Activated naive CD4-positive, alpha-beta T cell (primary cell): ENCODE measurements around the gene CCDC200.
A peak's percentile ranks its signal among the peaks of the same experiment; 100 is the strongest.
"Not testable (repeated sequence)": the region's sequence is repeated elsewhere in the genome, so short reads cannot be mapped to it uniquely, and the experiment has no call there.

Source experiments
- DNase-seq, 4 experiments: peaks; one replicate each; lab custom pipeline; 2025; lab: John Stamatoyannopoulos, UW

CCDC200 gene

DNA sequence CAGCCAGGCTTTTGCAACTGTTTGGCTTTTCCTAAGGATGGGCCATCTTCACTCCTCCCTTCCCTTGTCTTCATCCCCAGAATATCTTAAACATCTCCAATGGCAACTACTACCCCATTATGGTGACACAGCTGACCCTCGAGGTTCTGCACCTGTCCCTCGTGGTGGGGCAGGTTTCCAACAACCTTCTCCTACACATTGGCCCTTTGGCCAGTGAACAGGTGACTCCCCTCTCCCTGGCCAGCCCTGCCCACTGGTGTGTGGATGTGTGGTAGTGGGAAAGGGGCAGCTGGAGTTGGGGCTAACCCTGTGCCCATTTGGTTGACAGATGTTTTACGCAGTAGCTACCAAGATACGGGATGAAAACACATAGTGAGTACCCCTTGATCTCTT is 12.1 kb downstream of the CCDC200 start:
- DNase-seq: no peak

GRCh38 chr17:43215341-43215740 is 13.1 kb downstream of the CCDC200 start:
- no peak for DNase-seq

- DNase-seq: no peak
These were observed 14.9 kb downstream of the CCDC200 start for GRCh38 chr17:43213545-43213944.

GRCh38 chr17:43212641-43213490 is 15.6 kb downstream of the CCDC200 start:
- no peak for DNase-seq

DNA sequence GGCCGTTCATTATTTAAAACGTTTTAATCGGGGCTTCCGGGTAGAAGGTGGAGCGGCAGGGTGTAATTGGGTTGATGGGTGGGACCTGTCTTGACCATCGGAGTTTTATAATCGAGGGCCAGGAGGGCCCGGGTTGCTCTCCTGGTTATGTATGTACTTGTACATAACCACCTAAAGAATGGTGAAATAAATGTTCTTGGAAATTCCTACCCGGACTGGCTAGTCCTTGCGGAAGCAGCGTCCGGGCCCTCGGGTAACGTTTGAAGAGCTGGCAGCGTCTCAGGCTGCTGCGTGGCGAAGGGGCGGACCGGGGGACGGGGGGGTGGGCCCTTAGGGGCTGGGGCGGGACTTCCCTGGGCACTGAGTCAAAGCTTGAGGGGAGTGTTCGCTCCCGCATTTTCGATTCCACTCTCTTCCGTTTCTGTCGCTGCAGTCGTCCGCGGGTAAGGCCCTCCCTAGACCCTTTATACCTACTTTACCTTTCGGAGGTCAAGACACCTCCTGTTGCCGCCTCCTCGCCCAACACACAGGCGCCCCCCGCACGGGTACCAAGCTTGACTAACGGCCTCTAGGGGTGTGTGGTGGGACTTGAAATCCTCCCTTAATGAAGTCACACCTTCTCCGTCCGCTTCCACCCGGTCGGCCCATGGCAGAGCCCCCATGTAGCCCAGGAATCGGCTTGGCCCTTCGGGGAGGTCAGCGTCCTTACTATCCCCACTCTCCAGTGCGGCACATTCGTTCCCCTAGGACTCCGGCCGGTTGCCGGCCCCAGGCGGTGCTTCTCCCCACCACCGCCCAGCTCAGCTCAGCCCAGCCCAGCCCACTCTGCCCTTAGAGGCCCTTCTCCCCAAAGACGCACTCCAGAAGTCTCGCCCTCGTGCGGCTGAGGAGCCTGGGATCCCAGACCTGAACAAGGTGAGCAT is 16.7 kb downstream of the CCDC200 start, which contains the start of gene TMEM106A:
Gene TMEM106A, plus strand, starts transcription at position 396 of the 923 bp plus-strand sequence. CDS start 1,167 bp downstream, outside the sequence.
- DNase-seq: peak; percentile 41 to 71 (median 56)

GRCh38 chr17:43211123-43211479 is 17.3 kb downstream of the CCDC200 start:
- DNase-seq: no peak

DNA sequence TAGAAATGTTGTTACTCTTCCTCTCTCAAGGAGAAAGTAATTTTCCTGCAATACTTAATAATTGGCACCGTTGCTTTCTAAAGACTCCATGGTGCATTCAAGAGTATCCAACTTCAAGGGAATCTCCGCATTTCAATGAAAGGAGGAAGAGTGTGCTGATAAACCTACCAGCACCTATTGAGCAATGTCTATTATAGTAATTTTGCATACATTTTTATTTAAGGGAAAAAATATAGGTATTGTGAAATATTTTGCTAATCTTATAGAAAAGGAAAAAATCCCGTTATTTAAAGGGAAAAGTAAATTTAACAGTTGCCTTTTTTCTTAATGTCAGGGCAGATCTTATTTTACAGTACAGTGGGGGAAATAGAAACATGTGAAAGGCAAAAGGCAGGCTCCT is 17.8 kb downstream of the CCDC200 start:
- DNase-seq: no peak

- not testable (repeated sequence) for DNase-seq
These were observed 25.4 kb downstream of the CCDC200 start for GRCh38 chr17:43203013-43203412.

DNA sequence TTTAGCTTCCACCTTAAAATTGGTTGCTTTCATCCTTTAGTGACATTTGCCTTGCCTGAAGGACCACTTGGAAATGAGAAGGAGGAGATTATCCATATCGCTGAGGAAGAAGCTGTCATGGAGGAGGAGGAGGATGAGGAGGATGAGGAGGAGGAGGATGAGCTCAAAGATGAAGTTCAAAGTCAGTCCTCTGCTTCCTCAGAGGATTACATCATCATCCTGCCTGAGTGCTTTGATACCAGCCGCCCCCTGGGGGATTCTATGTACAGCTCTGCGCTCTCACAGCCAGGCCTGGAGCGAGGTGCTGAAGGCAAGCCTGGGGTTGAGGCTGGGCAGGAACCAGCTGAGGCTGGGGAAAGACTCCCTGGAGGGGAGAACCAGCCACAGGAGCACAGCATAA is 28.3 kb downstream of the CCDC200 start:
- DNase-seq: no peak

GRCh38 chr17:43199633-43200032 is 28.8 kb downstream of the CCDC200 start:
- no peak for DNase-seq

GRCh38 chr17:43193251-43193650 is 35.2 kb downstream of the CCDC200 start:
- no peak for DNase-seq

GRCh38 chr17:43186656-43187055 is 41.8 kb downstream of the CCDC200 start:
- DNase-seq: not testable (repeated sequence)

DNA sequence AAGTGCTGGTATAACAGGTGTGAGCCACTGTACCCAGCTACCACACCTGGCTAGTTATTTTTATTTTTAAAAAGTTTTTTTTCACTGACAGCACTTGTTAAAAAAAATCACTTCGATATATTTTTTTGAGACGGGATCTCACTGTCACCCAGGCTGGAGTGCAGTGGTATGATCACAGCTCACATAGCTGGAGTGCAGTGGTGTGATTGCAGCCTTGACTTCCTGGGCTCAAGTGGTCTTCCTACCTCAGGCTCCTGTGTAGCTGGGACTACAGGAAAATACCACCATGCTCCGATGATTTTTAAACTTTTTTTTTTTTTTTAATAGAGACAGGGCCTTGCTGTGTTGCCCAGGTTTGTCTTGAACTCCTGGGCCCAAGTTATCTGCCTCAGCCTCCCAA is 44.5 kb downstream of the CCDC200 start:
- DNase-seq: no peak

GRCh38 chr17:43176119-43176570 is 52.3 kb downstream of the CCDC200 start:
- DNase-seq: no peak

DNA sequence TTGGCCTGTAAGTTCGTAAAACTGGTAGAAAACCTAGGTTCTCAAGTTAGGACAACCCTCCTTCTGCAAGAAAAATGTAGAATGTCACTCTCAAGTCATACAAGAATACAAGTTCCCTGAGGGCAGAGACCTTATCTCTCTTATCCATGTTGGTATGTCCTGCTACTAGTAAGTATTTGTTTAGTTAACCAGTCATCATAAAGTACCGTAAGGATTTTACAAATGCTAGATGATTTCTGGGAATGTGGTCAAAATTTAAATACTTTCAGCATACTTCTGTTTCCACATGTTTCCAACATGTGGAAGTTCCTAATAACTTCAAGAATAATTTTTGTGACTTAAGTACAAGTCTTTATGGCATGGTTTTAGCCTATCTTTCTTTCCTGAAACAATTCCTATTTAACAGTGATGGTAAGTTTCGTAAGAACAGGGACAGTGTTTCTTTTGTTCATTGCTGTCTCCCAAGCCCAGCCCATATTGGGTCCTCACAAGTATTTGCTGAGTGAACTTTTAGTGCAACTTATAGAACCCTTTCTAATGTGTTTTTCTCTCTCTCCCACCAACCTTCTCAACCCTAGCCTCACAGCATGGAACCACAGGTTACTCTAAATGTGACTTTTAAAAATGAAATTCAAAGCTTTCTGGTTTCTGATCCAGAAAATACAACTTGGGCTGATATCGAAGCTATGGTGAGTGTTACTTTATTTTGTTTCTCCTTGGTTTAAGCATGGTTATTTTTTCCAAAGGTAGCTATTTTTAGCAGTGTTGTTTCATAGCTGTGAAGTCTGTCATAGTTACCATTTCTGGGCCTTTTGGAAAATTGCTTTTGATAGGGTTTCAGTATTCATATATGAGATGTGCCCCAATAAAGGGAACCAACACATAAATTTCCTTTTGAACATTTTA is 53.0 kb downstream of the CCDC200 start:
- no peak for DNase-seq

DNA sequence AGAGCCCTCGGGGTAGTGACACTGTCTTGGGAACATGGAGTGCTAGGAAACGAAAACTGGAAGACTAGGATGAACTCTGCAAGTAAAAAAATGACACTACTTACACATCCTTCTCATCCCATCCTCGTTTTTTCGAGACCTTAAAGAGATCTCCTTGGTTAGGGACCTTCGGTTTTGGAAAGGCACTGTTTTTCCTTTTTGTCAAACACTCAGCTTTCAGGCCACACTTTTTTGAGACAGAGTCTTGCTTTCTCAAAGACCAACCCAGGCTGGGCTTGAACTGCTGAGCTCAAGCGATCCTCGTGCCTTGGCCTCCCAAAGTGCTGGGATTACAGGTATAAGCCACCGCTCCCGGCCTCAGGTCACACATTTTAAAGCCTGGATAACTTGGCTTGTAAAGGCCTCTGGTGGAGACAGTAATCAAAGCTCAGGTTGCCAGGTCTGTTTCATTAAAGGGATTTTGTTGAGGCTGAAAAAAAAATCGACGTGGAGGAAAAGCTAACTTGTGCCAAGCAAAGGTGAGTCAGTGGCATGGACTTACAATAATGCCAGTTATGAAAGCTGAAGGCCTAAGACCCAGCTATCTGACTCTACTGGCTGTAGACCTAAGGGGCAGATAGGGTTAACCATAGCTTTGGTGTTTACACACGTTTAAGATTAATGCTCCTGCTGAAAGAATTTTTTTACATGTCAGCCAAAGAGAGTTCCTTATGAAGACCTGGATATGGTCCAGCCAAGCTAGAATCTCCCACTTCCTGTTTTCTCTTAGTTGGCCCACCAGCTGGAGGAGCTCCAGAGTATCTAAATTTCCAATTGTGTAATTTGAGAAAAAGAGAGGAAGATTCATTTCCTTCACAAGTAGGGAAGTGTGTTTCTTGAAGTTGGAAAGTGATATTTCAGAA is 56.6 kb downstream of the CCDC200 start:
- no peak for DNase-seq
